GM06990 (cell line): Measurements from ENCODE around the gene PTPMT1.

ENCODE experiments used
- DNase-seq: peaks from one replicate; pipeline ENCODE4 v3.0.0-alpha.2; 2011; ENCODE audit not compliant: insufficient read length; ENCODE audit errors: extremely low read depth
- H3K27me3 ChIP-seq: replicated peaks from 2 replicates; pipeline ENCODE4 v1.6.0; 2011; ENCODE audit warnings: low read length; ENCODE audit not compliant: control insufficient read depth, insufficient read depth
- H3K36me3 ChIP-seq: 2 replicates; pipeline ENCODE4 v1.5.1; 2011; ENCODE audit warnings: low read length; ENCODE audit not compliant: control insufficient read depth, insufficient read depth
- H3K4me3 ChIP-seq: replicated peaks from 2 replicates; pipeline ENCODE4 v1.5.1; 2011; ENCODE audit warnings: low read depth, mild to moderate bottlenecking, control low read depth, low read length
- TF ChIP-seq, protein P1 (sequence below): IDR thresholded peaks from 2 replicates; pipeline ENCODE4 v1.5.1; 2011; ENCODE audit warnings: low read length, control low read depth, mild to moderate bottlenecking, inconsistent platforms; ENCODE audit not compliant: insufficient read depth, poor library complexity, severe bottlenecking

Gene PTPMT1

DNA sequence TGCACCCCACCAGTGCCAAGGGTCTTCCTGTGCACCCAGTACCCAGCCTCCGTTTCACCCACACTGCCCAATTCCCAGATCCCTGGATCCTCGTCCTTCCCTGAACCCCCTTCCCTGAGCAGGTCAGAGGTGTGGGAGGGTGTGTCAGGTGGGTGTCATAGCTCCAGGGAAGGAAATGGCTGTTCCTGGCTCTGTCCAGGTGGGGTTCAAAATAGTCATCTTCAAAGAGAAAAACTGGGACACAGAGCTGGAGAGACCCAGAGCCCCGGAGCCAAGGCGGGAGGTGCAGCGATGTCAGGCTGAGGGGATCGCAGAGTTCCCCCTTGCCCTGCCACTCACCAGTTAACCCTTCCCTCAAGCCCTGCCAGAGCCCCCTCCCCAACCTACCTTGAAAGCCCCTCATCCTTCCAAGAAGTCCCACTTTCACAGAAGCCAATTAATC is 28.1 kb downstream of the PTPMT1 start:
- no peak for DNase-seq
- Histone ChIP-seq H3K36me3 (no peaks in the 10 kb centered on the region), H3K27me3 (no peaks in the 10 kb centered on the region; the same call in 1 of the 2 replicates), H3K4me3 (no peak overlapping the region)
- TF ChIP-seq, protein P1, sequence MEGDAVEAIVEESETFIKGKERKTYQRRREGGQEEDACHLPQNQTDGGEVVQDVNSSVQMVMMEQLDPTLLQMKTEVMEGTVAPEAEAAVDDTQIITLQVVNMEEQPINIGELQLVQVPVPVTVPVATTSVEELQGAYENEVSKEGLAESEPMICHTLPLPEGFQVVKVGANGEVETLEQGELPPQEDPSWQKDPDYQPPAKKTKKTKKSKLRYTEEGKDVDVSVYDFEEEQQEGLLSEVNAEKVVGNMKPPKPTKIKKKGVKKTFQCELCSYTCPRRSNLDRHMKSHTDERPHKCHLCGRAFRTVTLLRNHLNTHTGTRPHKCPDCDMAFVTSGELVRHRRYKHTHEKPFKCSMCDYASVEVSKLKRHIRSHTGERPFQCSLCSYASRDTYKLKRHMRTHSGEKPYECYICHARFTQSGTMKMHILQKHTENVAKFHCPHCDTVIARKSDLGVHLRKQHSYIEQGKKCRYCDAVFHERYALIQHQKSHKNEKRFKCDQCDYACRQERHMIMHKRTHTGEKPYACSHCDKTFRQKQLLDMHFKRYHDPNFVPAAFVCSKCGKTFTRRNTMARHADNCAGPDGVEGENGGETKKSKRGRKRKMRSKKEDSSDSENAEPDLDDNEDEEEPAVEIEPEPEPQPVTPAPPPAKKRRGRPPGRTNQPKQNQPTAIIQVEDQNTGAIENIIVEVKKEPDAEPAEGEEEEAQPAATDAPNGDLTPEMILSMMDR = no peak

DNA sequence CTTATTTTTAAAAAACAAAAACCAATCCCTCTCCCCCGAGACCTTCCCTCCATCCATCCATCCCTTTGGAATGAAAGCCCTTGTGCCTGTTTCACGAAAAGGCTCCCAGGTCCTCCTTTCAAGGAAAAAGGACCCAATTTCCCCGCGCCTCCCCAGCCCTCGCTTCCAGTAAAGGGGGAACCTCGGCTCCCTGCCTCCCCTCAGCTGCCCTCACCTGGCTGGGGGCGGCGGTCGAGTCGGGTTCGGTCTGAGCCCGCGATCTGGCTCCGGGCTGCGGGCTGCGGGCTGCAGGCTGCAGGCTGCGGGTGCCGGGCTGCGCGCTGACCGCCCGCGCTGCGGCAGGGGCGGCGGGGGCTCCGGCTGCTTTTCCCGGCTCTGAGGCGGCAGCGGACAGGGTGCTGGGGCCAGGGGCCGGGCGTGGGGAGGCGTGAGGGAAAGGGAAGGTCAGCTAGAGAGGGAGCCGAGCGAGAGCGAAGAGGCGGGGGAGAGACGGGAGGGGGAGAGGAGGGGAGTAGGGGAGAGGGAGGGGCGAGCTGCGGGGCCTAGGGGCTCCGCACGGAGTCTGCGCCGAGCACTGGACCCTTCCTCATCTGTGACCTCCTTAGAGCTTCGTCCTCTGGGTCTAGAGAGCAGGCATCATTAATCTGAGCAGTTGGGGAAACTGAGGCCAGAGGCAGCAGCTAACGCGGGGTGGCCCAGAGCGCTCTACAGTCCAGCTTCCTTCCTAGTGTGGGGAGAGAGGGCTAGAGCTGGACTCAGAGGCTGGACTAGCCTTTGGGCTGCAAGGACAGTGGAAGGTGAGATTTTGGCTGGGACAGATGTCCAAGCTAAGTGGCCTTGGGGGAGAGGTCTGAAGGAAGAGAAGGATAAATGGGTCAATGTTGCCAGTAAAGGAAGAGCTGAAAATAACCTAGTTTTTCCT is 28.8 kb downstream of the PTPMT1 start, which contains the start of gene C1QTNF4:
Gene C1QTNF4, minus strand, starts transcription at position 478 of the 922 bp plus-strand sequence. CDS start 3,601 bp downstream, outside the sequence.
- DNase-seq = no peak

DNA sequence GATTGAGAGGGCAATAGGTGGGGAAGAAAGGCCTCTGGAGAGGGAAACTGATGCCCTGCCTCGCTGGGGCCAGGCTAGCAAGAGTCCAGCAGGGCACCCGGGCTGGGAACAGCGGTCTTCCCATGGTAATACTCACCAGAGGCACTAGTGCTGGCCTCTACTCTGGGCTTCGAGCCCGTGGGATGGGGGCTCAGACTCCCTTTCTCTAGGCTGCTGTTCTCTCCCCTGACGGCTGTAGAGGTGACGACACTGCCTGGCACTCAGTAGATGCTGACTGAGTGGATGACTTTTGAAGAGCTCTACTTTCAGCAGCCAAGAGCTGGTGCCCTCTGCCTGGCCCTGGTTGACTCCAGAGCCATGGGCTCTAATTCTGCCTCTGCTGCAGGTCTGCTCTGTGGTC is 29.6 kb downstream of the PTPMT1 start:
- DNase-seq = no peak
- no peaks in the 10 kb centered on the region; the same call in 1 of the 2 replicates for H3K27me3 ChIP-seq
- TF ChIP-seq, protein P1 = no peak
- no peak overlapping the region for H3K4me3 ChIP-seq
- no peaks in the 10 kb centered on the region for H3K36me3 ChIP-seq

More for the DNA sequence above, 28.8 kb downstream of the PTPMT1 start, which contains the start of gene C1QTNF4:
- TF ChIP-seq, protein P1 = no peak
- H3K36me3 ChIP-seq = no peaks in the 10 kb centered on the region
- H3K4me3 ChIP-seq = no peak within 1 kb of the TSS
- no peaks in the 10 kb centered on the region; the same call in 1 of the 2 replicates for H3K27me3 ChIP-seq

DNA sequence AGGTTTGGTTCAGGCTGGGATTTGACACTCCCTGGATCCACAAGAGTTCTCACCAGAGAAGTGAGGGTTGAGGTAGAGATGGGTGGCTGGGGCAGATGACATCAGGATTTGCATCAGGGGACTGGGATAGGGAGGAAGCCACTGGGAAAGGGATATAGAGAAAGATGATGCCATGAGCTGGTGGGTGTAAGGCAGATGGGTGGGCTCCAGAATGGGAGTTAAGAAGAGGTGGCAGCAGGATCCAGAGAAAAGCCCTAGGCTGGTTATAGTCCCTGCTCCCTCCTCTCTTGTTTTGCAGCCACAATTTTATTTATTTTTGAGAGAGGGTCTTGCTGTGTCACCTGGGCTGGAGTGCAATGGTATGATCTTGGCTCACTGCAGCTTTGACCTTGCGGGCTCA is 30.6 kb downstream of the PTPMT1 start:
- Histone ChIP-seq H3K4me3 (no peak overlapping the region), H3K27me3 (no peaks in the 10 kb centered on the region; the same call in 1 of the 2 replicates), H3K36me3 (no peaks in the 10 kb centered on the region)
- TF ChIP-seq, protein P1 = no peak
- DNase-seq = no peak

DNA sequence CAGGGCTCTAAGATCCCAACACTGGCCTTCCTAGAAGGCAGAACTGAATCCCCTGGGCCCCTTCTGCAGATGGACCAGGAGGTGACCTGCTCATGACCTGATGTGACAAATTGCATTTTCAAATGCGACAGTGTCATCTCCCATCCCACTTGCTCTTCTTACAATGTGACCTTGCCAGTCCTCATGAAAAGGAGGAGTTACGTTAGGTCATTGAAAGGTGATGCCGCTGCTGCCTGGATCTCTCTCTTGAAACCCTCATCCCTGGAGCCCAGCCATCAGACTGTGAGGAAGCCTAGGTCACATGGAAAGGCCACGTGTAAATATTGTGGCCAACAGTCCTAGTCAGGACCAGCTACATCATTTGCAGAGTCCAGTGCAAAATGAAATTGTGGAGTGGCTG is 34.5 kb downstream of the PTPMT1 start:
- Histone ChIP-seq H3K36me3 (no peaks in the 10 kb centered on the region), H3K27me3 (no peaks in the 10 kb centered on the region), H3K4me3 (no peak overlapping the region)
- no peak for DNase-seq
- TF ChIP-seq, protein P1 = no peak
